COLO668 (cell line): ENCODE results near the gene PARP16.
"Not testable (repeated sequence)": the region's sequence is repeated elsewhere in the genome, so short reads cannot be mapped to it uniquely, and the experiment has no call there.

Source experiments
- DNase-seq: peaks from one replicate; lab custom pipeline; 2025; ENCODE audit not compliant: unreplicated experiment; lab: John Stamatoyannopoulos, UW

Gene PARP16

DNA sequence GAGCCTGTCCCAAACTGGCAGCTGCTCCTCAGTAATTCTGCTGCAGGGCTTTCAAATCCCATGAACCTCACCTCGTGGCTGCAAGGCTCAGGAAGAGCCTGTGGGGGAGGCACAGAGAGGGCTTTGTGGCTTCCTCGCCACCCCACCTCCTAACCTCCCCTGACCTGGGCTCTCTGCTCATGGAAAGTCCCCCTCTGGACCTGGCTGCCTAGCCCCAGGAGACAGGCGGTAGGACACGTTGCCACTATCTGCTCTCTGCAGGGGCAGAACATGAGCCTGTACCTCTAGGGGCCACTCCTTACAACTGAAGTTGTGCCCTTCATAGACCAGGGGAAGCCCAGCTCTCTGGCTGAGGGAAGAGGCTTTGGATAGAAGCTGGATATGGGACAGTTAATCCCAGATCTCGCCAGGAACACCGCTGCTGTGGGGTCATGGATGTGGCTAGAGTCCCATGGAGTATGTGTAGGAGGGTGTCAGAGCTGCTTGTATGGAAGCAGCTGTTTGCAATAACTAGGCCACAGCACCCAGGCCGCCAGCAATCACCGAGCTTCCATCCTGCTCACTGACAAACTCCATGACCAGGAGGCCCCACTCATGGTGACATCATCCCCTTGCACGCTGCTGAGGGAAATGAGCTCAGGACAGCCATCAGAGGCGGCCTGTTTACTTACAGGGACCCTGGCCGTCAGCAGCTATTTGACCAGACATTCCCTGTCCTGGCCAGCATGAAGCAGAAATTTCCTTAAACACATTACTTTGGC is 41.4 kb downstream of the PARP16 start:
- no peak for DNase-seq

GRCh38 chr15:65244638-65245037 is 42.0 kb downstream of the PARP16 start:
- no peak for DNase-seq

DNA sequence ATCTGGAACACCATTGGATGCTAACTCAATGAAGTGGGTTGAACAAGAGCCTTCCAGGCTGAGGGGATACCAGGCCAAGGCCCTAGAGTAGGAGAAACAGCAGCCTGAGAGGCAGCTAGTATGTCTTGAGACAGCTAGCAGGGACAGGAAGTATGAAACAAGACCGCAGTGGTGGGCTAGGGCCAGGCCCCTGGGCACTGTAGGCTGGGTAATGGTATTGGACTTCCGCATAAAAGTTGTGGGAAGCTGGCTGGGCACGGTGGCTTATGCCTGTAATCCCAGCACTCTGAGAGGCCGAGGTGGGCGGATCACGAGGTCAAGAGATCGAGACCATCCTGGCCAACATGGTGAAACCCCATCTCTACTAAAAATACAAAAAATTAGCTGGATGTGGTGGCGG is 50.2 kb downstream of the PARP16 start:
- DNase-seq, result not testable (repeated sequence)

DNA sequence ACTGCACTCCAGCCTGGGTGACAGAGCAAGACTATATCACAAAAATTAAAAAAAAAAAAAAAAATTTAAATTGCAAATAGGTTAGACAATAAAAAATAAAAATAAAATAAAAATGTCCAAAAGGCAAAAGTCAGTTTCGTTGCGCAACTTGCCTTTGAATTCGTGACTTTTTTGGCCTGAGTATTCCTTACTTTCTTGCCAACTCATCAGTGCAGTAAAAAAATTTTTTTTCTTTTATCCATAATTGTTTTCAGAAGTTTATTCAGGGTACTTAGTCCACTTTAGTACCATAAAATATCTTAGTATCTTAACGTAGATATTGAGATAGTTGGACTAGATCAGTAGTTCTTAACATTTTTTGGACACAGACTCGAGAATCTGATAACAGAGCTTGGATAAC is 53.0 kb downstream of the PARP16 start:
- DNase-seq, result no peak

DNA sequence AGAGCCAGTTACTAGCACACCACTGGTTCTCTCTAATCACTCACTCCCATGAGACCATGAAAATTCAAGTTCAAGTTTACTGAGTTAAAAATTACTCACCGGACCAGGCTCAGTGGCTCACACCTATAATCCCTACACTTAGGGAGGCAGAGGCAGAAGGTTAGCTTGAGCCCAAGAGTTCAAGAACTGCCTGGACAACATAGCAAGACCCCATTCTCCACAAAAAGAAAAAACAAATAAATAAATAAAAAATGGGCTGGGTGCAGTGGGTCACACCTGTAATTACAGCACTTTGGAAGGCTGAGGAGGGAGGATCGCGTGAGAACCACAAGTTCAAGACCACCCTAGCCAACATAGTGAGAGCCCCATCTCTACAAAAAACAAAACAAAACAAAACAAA is 54.2 kb downstream of the PARP16 start:
- DNase-seq, result no peak

- DNase-seq, result no peak
Measured at GRCh38 chr15:65231306-65231705, 55.4 kb downstream of the PARP16 start.

- DNase-seq, result not testable (repeated sequence)
Measured at GRCh38 chr15:65226901-65227300, 59.8 kb downstream of the PARP16 start.

DNA sequence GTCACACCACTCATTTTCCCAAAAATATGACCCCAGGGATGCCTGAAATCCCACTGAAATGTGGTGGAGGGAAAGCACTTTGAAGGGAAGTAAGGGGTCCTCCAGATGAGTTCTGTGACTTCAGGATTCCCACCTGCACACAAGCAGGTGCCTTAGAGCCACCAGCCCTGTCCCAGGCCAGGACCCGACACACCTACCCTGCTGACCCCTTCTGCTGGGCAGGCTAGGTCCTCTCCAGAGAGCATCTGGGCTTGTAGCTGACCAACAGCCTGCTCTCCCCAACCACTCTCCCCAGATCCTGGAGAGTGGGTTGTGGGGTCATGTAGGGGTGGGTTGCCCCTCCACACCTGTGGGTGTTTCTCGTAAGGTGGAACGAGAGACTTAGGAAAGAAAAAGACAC is 60.5 kb downstream of the PARP16 start:
- no peak for DNase-seq

- no peak for DNase-seq
Measured at GRCh38 chr15:65223996-65224395, 62.7 kb downstream of the PARP16 start.

DNA sequence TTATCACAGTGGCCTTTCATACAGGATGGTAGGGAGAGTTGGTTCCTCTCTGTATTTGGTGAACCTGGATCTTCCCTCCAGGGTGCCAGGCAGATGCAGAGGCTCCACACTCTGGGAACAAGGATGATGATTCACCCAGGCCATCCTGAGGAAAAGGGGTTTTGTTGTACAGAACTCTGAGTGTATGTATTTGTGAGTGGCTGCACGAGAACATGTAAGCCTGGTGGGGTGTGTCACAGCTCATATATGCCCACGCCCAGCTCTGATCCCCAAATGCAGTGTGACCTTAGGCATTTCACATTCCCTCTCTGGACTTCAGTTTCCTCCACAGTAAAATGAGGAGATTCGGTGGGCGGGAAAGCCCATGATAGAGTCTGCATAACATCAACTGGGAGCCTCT is 63.8 kb downstream of the PARP16 start:
- no peak for DNase-seq

DNA sequence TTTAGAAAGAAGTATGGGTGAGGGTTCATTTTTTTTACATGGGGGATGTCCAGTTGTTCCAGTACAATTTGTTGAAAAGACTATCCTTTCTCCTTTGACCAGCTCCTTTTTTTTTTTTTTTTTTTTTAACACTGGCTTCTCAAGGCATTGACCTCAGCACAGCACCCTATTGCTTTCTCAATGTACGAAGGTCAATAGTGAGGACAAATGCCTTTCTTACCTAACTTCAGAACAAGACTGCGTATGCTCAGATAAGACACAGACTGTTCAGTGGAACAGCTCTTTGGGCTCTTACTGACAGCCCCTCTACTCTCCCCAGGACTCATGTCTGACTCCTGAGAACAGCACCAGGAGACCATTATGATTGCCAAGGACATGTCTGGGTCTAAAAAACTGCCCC is 65.0 kb downstream of the PARP16 start:
- no peak for DNase-seq

DNA sequence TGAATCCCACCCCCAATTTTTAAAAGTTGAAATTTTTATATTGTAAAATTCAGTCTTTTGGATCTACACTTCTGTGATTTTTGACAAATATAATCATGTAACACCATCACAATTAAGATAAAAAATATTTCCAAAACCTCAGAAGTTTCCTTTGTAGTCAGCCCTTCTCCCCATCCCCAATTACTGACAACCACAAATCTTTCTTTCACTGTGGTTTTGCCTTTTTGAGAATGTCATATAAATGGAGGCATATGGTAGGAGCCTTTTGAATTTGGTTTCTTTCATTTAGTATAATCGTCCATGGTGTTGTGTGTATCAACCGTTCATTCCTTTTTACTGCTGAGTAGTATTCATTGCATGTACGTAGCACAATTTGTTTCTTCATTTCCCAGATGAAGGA is 67.5 kb downstream of the PARP16 start:
- DNase-seq, result no peak

GRCh38 chr15:65217526-65218482 is 68.9 kb downstream of the PARP16 start:
- no peak for DNase-seq

- no peak for DNase-seq
Measured at GRCh38 chr15:65215496-65215895, 71.2 kb downstream of the PARP16 start.

DNA sequence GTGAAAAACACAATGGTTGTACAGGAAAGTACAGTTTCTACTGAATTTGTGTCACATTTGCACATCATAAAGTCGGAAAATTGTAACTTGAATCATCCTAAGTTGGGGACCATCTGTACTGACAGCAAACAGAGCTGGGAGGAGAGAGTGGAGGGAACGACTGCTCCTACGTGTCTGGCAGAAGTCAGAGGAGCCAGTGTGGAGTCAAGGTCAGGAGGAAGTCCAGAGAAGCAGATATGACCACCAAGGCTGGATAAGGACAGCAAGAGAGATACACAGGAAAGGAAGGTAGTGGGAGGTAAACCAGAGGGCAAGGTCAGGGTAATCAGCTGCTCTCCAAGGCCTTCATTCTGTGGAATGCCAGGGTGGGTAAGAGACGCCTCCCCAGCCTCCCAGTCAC is 72.7 kb downstream of the PARP16 start:
- DNase-seq, result no peak

DNA sequence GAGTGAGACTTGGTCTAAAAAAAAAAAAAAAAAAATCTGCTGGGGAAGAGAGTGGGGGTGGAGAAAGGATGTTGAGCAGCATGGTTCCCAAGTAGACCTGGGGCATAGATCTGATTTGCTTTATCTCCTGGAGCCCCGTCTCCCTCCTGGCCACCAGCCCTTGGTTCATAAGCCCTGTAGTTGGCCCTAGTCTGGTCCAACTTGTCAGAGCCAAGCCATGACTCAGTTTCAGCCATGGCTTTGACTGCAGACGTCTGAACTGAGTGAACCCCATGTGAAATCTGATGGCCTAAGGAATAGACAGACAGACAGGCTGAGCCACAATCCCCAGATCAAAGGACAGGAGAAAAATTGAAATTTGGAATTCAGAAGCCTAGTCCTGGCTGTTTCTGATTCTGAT is 73.4 kb downstream of the PARP16 start:
- DNase-seq, result no peak

- DNase-seq, result peak; percentile 7
Measured at GRCh38 chr15:65212097-65212496, 74.6 kb downstream of the PARP16 start.

- DNase-seq, result no peak
Measured at GRCh38 chr15:65211482-65211982, 75.2 kb downstream of the PARP16 start.

- no peak for DNase-seq
Measured at GRCh38 chr15:65210770-65211481, 75.8 kb downstream of the PARP16 start, which contains the start of gene CILP. CILP (minus strand) TSS chr15:65211473; CDS start chr15:65209755, 1,718 bp downstream.

- no peak for DNase-seq
Measured at GRCh38 chr15:65209701-65210643, 76.7 kb downstream of the PARP16 start.
